Measurements from ENCODE around the gene RBM14.

Gene RBM14

DNA sequence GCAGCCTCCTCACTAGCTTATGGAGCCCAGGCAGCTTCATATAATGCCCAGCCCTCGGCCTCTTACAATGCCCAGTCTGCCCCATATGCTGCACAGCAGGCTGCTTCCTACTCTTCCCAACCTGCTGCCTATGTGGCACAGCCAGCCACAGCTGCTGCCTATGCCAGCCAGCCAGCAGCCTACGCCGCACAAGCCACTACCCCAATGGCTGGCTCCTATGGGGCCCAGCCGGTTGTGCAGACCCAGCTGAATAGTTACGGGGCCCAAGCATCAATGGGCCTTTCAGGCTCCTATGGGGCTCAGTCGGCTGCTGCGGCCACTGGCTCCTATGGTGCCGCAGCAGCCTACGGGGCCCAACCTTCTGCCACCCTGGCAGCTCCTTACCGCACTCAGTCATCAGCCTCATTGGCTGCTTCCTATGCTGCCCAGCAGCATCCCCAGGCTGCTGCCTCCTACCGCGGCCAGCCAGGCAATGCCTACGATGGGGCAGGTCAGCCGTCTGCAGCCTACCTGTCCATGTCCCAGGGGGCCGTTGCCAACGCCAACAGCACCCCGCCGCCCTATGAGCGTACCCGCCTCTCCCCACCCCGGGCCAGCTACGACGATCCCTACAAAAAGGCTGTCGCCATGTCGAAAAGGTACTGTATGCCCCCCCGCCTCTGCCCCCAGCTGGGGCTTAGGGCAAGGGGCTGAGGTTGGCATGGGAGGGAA lies 8.8 kb downstream of the RBM14 start:
- Histone ChIP-seq H3K36me3 (ENCODE audit: insufficient read depth, low read length) (peaks cover 96% of the 10 kb centered on the region), H3K27ac (no peak overlapping the region), H3K4me3 (no peak overlapping the region), H3K9me3 (ENCODE audit: low read depth, low read length) (no peaks in the 10 kb centered on the region), H3K9ac (ENCODE audit: insufficient read length) (no peak overlapping the region)
- DNase-seq (ENCODE audit: low read depth, low spot score): no peak
- TF ChIP-seq POLR2AphosphoS5 (IDR thresholded peaks at IDR 0.05; ENCODE audit: borderline replicate concordance, low read depth, low read length): no peak
- TF ChIP-seq FOXP2 (optimal IDR thresholded peaks at IDR 0.05; ENCODE audit: control extremely low read depth, extremely low read length, insufficient read depth): no peak
- no peak for TF ChIP-seq EZH2 (IDR thresholded peaks at IDR 0.05)

DNA sequence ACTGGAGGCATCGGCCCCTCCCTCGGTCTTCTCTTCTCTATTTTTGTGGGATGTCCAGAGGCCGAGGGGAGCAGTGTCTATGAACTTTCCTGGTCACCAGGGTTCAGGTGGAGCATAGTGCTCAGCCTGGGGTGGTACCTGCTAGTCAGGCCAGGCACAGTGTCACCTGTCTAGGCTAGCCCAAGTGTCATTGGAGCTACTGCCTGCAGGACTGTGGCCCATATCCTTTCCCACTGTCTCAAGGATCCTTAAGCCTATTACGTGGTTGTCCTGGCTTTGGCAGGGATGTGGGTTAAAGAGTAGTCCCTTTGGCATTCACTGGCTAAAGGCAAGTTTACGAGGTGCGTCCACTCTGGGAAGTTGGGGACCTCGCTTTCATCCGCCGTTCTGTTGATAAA lies 9.3 kb downstream of the RBM14 start:
- DNase-seq (ENCODE audit: low read depth, low spot score): no peak
- H3K27ac ChIP-seq: no peak overlapping the region
- H3K9me3 ChIP-seq (ENCODE audit: low read depth, low read length): no peaks in the 10 kb centered on the region
- no peak overlapping the region for H3K4me3 ChIP-seq
- H3K36me3 ChIP-seq (ENCODE audit: insufficient read depth, low read length): peaks cover 96% of the 10 kb centered on the region
- TF ChIP-seq POLR2AphosphoS5 (IDR thresholded peaks at IDR 0.05; ENCODE audit: borderline replicate concordance, low read depth, low read length) (no peak), FOXP2 (optimal IDR thresholded peaks at IDR 0.05; ENCODE audit: control extremely low read depth, extremely low read length, insufficient read depth) (no peak), EZH2 (IDR thresholded peaks at IDR 0.05) (no peak)
- no peak overlapping the region for H3K9ac ChIP-seq (ENCODE audit: insufficient read length)

DNA sequence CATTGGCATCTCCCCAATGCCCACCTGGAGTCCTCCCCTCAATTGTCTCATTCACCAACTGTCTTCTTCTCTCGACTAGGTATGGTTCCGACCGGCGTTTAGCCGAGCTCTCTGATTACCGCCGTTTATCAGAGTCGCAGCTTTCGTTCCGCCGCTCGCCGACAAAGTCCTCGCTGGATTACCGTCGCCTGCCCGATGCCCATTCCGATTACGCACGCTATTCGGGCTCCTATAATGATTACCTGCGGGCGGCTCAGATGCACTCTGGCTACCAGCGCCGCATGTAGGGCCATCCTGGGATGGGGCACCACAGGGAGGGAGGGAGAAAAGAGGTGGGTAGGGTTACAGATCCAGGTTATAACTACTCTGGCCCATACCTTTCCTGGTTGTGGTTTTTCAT lies 10.0 kb downstream of the RBM14 start:
- Histone ChIP-seq H3K4me3 (no peak overlapping the region), H3K9ac (ENCODE audit: insufficient read length) (no peak overlapping the region), H3K27ac (no peak overlapping the region), H3K36me3 (ENCODE audit: insufficient read depth, low read length) (peaks cover 91% of the 10 kb centered on the region), H3K9me3 (ENCODE audit: low read depth, low read length) (no peaks in the 10 kb centered on the region)
- no peak for TF ChIP-seq EZH2 (IDR thresholded peaks at IDR 0.05)
- no peak for TF ChIP-seq POLR2AphosphoS5 (IDR thresholded peaks at IDR 0.05; ENCODE audit: borderline replicate concordance, low read depth, low read length)
- no peak for TF ChIP-seq FOXP2 (optimal IDR thresholded peaks at IDR 0.05; ENCODE audit: control extremely low read depth, extremely low read length, insufficient read depth)
- no peak for DNase-seq (ENCODE audit: low read depth, low spot score)

DNA sequence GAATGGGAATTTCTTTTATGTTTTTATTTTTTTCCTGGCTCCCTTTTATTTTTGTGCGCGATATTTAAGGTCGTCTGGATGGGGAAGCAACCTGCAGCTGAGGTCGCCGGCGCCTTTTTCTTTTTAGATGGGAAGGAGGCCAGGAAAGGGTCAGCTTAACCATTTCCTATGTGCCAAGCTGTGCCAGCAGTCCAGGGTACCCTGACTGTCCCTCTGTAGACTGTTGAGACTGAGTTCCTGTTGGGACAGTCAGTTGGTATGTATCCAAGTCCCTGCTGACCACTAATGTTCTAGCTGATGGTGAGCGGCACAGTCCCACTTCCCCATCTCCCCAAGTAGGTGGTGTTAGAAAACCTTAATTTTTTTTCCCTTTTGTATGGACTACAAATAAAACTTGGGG lies 10.5 kb downstream of the RBM14 start:
- H3K27ac ChIP-seq: no peak overlapping the region
- no peak overlapping the region for H3K9ac ChIP-seq (ENCODE audit: insufficient read length)
- H3K36me3 ChIP-seq (ENCODE audit: insufficient read depth, low read length): peaks cover 90% of the 10 kb centered on the region
- DNase-seq (ENCODE audit: low read depth, low spot score): no peak
- H3K4me3 ChIP-seq: no peak overlapping the region
- TF ChIP-seq POLR2AphosphoS5 (IDR thresholded peaks at IDR 0.05; ENCODE audit: borderline replicate concordance, low read depth, low read length) (no peak), FOXP2 (optimal IDR thresholded peaks at IDR 0.05; ENCODE audit: control extremely low read depth, extremely low read length, insufficient read depth) (no peak), EZH2 (IDR thresholded peaks at IDR 0.05) (no peak)
- H3K9me3 ChIP-seq (ENCODE audit: low read depth, low read length): no peaks in the 10 kb centered on the region

DNA sequence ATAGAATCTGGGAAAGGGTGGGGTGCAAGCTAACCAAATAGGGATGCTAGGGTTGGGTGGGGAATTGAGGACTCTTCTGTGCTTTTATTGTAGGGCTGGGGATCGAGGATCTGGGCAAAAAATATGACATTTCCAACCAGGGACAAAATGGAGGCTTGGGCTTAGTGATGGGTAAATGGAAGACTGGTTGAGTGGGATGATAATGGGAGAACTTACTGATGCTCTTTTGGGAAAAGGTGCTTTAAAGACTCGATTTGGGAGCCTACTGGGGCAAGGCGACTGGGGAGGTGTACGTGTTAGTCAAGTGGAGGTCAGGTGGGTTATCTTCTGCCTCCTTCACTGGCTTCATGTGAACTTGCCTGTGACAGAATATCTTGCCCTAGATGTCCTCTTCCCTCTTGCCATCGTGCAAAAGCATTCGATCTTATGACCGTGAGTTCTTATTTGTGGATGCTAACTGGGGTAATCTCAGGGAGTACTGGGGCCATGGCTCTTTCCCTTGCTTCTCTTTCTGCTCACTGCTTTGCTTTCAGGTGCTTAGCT lies 11.7 kb downstream of the RBM14 start:
- TF ChIP-seq FOXP2 (optimal IDR thresholded peaks at IDR 0.05; ENCODE audit: control extremely low read depth, extremely low read length, insufficient read depth): no peak
- no peak for TF ChIP-seq POLR2AphosphoS5 (IDR thresholded peaks at IDR 0.05; ENCODE audit: borderline replicate concordance, low read depth, low read length)
- TF ChIP-seq EZH2 (IDR thresholded peaks at IDR 0.05): no peak

DNA sequence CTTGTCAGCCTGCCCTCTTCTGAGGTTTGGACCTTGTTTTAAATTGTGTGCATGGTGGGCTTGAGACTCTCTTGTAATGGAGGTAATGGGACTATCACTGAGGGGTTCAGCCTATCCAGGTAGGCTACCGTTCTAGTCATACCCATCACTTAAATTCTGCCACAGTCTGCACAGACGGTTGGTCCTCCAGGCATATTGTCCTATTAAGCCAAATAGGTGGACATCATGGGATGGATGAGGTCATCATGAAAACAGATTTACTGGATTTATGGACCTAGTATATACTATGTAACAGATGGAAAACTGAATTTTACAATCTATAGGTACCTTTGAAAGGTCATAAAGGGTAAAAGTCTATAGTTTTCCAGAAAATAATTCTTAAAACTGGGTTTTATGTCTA lies 12.9 kb downstream of the RBM14 start:
- no peak for DNase-seq (ENCODE audit: low read depth, low spot score)
- peaks cover 86% of the 10 kb centered on the region for H3K36me3 ChIP-seq (ENCODE audit: insufficient read depth, low read length)
- no peak overlapping the region for H3K9ac ChIP-seq (ENCODE audit: insufficient read length)
- no peak overlapping the region for H3K27ac ChIP-seq
- no peaks in the 10 kb centered on the region for H3K9me3 ChIP-seq (ENCODE audit: low read depth, low read length)
- no peak overlapping the region for H3K4me3 ChIP-seq
- TF ChIP-seq EZH2 (IDR thresholded peaks at IDR 0.05) (no peak), FOXP2 (optimal IDR thresholded peaks at IDR 0.05; ENCODE audit: control extremely low read depth, extremely low read length, insufficient read depth) (no peak), POLR2AphosphoS5 (IDR thresholded peaks at IDR 0.05; ENCODE audit: borderline replicate concordance, low read depth, low read length) (no peak)

More for the DNA sequence above, 11.7 kb downstream of the RBM14 start:
- Histone ChIP-seq H3K27ac (no peak overlapping the region), H3K9ac (ENCODE audit: insufficient read length) (no peak overlapping the region), H3K36me3 (ENCODE audit: insufficient read depth, low read length) (peaks cover 91% of the 10 kb centered on the region), H3K4me3 (no peak overlapping the region), H3K9me3 (ENCODE audit: low read depth, low read length) (no peaks in the 10 kb centered on the region)
- DNase-seq (ENCODE audit: low read depth, low spot score): no peak

DNA sequence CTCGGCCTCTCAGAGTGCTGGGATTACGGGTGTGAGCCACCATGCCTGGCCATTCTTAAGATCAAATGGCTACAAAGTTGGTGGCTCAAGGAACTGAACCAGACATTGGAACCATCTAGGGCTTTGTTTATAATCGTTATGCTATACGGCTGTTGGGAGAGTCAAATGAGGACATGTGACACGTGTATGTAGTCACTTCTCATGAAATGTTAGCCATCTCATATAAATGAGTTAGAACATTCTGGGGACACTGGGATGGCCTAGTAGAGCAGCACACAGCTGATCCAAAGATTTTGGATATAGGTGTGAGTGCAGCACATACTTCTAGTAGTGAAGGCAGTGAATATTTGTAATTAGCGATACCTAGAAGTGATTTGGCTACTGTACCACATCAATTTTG lies 15.5 kb downstream of the RBM14 start:
- no peak for TF ChIP-seq EZH2 (IDR thresholded peaks at IDR 0.05)
- TF ChIP-seq FOXP2 (optimal IDR thresholded peaks at IDR 0.05; ENCODE audit: control extremely low read depth, extremely low read length, insufficient read depth): no peak
- no peak for DNase-seq (ENCODE audit: low read depth, low spot score)
- Histone ChIP-seq H3K27ac (no peak overlapping the region), H3K36me3 (ENCODE audit: insufficient read depth, low read length) (peaks cover 69% of the 10 kb centered on the region), H3K4me3 (no peak overlapping the region), H3K9me3 (ENCODE audit: low read depth, low read length) (no peaks in the 10 kb centered on the region), H3K9ac (ENCODE audit: insufficient read length) (no peak overlapping the region)

DNA sequence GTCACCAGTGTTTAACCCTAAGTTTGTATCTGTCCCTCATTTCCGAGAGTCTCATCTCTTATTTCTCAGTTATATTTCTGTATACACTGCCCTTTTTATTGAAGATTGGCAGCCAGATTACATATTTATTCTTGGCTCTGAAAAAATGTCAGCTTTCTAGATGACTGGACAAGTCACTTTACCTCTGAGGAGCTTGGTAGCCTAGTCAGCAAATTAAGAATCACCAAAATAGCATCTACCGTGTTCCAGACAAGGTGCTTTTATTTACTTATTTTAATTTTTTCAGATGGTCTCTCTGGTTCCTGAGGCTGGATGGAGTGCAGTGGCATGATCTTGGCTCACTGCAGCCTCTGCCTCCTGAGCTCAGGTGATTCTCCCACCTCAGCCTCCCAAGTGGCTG lies 16.5 kb downstream of the RBM14 start:
- Histone ChIP-seq H3K27ac (no peak overlapping the region), H3K36me3 (ENCODE audit: insufficient read depth, low read length) (peaks cover 58% of the 10 kb centered on the region), H3K9ac (ENCODE audit: insufficient read length) (no peak overlapping the region), H3K4me3 (no peak overlapping the region), H3K9me3 (ENCODE audit: low read depth, low read length) (no peaks in the 10 kb centered on the region)
- no peak for DNase-seq (ENCODE audit: low read depth, low spot score)
- TF ChIP-seq POLR2AphosphoS5 (IDR thresholded peaks at IDR 0.05; ENCODE audit: borderline replicate concordance, low read depth, low read length) (no peak), FOXP2 (optimal IDR thresholded peaks at IDR 0.05; ENCODE audit: control extremely low read depth, extremely low read length, insufficient read depth) (no peak), EZH2 (IDR thresholded peaks at IDR 0.05) (no peak)

DNA sequence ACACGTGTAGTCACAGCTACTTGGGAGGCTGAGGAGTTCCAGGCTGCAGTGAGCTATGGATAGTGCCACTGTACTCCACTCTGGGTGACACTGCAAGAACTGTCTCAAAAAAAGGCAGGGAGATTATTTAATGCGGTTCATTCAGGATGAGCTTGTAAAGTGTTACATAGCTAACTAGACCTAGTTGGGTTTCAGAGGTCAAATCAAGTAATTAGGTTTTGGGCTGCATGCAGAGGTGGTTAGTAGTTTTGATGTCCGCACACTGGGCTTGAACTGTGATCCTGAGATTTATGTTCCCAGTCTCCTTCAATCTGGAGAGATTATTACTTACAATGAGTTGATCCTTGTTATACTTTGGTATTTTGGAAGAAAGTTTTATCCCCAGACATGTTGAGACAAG lies 20.0 kb downstream of the RBM14 start:
- no peak for DNase-seq (ENCODE audit: low read depth, low spot score)
- TF ChIP-seq EZH2 (IDR thresholded peaks at IDR 0.05) (no peak), FOXP2 (optimal IDR thresholded peaks at IDR 0.05; ENCODE audit: control extremely low read depth, extremely low read length, insufficient read depth) (no peak), POLR2AphosphoS5 (IDR thresholded peaks at IDR 0.05; ENCODE audit: borderline replicate concordance, low read depth, low read length) (no peak)
- H3K9ac ChIP-seq (ENCODE audit: insufficient read length): no peak overlapping the region
- H3K27ac ChIP-seq: peak overlapping the region; percentile 93
- peaks cover 56% of the 10 kb centered on the region for H3K36me3 ChIP-seq (ENCODE audit: insufficient read depth, low read length)
- H3K4me3 ChIP-seq: no peak overlapping the region
- no peaks in the 10 kb centered on the region for H3K9me3 ChIP-seq (ENCODE audit: low read depth, low read length)

All from SK-N-MC (cell line).